ENCODE data around the gene PLA2G2C. TPM values are rescaled to one million over a fixed set of nuclear protein-coding genes. Genes with fewer than 3 reads are reported as not detected.

The PLA2G2C gene
- total RNA-seq, 1 donor from 2014 or later, result not detected

DNA sequence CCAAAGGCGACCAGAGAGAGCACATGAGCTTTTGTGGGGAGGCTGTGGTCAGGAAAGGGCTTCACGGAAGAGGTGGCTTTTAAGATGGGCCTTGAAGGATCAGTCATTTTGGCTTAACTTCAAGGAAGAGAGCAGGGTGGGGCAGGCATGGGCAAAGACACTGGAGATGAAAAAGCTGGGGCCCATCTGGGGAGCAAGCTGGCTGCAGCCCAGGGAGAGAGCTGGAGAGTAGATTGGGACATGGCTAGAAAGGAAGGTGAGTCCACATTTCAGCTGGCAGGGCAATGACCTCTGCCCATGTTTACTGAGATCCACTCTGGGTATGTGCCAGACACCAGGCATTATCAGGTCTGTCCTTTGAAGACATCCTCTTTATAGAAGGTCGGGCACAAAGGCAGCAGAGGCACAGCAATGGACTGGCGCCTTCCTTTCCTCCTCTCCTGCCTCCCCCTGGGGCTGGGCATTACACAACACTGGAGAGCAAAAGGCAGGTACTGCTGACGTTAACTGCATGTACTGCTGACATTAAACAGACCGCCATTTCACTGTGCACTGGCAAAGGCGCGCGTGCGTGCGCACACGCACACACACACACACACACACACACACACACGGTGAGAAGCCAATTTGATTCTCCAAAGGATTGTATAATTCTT, 2.6 kb downstream of the PLA2G2C start:
- DNase-seq, result no peak

GRCh38 chr1:20183035-20183434, 3.3 kb downstream of the PLA2G2C start:
- DNase-seq, result no peak

DNA sequence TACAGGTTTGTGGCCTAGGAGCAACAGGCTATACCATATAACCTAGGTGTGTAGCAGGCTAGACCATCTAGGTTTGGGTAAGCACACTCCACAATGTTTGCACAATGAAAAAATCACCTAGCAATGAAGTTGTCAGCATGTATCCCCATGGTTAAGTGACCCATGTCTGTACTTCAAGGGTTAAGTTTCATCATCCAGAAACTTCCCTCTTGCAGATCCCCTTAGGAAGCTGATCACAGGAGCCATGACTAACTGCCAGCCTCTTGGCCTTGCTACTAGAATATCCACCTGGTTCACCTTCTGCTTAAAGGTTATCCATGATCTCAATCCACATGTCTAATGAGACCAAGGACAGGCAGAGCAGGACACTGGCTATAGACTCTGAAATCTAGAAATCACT, 3.9 kb downstream of the PLA2G2C start:
- DNase-seq, result no peak

DNA sequence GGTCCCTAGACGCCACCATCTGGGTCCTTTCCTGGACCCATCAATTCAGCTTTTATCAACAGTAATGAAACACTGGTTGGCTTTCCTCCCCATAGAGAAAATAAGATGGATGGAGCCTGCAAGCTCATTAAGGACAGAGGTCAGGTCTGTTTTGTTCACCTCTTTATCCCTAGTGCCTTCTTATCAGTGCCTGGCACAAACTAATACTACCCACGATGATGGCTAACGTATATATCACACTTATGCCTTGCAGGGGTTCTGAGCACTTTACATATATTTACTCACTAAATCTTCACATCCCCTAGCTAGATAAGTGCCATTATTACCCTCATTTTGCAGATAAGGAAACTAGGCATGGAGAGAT, 5.5 kb downstream of the PLA2G2C start:
- DNase-seq, result no peak

DNA sequence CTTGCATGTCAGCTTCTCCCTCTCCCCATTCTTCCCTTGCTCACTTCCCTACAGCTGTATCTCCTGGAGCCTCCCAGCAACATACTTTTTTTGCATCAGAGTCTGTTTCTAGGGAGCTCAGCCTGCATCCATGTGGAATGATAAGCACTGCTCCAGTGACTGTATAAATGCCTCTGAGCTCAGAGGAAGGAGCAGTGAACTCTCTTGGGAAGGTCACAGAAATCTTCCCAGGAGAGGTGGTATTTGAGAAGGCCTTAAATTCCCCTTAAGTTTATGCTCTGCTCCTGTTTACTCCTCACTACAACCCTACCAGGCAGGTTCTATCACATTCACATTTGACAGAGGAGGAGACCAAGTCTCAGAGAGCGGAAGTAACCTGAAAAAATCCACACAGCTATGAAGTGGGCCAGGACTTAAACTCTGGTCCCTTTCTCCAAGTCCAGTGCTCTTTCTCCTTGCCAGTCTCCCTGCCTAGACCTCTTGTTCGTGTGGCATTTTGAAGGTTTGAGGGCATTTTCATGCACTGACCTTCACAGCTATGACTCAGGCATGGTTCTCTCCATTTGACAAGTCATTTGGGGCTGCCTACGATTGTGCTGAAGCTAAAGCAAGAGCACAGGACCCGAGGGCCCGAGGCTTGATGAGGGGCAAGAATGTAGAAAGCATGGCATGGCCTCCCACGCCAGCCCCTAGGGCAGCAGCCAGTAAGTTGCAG, 6.0 kb downstream of the PLA2G2C start:
- DNase-seq, result no peak

GRCh38 chr1:20179371-20180128, 6.8 kb downstream of the PLA2G2C start:
- no peak for DNase-seq

- DNase-seq, result no peak
These were observed 7.5 kb downstream of the PLA2G2C start for GRCh38 chr1:20178634-20179370.

GRCh38 chr1:20174937-20175666, 11.2 kb downstream of the PLA2G2C start:
- DNase-seq, result no peak

- no peak for DNase-seq
These were observed 14.2 kb downstream of the PLA2G2C start for GRCh38 chr1:20172033-20172590.

DNA sequence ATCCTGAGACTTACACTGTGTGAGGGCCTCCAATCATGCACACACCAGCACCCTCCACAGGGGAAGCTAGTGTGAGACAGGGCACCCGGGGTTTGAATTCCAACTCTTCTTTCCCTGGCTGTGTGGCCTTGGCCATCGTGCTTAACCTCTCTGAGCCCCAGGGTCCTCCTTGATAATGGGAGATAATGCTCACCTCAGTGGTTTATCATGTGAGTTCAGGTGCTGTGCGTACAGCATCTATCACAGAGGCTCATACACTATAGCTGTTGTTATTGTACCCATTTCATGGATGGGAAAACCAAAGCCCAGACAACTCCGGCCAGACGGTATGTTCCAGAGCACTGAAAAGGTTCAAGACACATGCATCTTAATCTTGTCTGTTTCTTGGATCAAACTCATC, 16.4 kb downstream of the PLA2G2C start:
- DNase-seq, result no peak

DNA sequence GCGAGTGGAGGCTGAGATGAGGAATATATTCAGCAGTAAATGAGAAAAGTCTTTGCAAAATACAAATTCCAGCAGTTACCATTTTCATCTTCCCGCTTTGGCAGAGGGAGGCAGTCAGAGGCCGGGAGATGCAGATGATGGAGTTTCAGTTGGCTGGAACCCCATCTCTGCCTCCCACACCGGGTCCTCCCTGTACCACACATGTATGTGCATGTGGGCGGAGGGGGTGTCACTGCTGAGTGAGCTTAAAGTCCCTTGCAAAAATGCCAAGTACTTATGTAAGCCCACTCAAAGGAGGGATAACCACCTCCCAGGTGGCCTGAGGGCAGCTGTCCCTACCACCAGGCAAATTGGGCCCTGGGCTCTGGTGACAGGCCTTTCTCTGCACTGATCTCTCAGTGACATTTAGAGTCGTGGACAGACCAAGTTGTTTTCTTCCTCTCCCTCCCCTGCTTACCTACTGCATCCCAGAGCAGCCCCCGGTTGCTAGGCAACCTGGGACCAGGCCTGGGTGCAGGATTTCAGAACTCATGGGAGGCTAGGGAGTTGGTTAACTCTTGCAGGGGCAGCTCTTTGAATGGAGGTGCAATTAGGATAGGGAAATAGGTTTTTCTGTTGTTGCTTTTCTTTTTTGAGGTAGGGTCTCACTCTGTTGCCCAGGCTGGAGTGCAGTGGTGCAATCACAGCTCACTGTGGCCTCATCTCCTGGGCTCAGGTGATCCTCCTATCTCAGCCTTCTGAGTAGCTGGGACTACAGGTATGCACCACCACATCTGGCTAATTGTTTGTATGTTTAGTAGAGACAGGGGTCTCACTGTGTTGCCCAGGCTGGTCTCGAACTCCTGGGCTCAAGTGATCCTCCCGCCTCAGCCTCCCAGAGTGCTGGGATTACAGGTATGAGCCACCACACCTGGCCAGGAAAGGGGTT, 17.5 kb downstream of the PLA2G2C start:
- DNase-seq, result no peak

GRCh38 chr1:20167126-20167525, 19.2 kb downstream of the PLA2G2C start:
- DNase-seq, result no peak

DNA sequence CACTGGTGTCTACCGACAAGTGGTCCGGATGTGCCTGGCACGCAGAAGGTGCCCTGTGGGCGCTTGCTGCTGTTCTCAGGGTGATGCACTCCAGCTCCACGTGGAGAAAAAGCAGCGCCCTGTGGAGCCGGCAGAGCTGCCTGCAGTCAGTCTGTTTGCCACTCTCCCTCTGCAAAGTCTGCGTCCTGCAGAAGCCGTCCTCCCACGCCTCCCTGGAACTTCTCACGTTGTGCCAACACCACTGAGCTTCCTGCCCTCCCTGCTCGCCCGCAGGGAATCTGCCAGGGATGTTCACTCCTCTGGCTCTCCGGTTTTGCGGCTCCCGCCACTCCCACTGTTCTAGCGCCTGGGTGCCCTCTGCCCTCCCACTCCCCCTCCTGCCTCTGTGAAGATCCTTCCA, 20.3 kb downstream of the PLA2G2C start:
- no peak for DNase-seq

DNA sequence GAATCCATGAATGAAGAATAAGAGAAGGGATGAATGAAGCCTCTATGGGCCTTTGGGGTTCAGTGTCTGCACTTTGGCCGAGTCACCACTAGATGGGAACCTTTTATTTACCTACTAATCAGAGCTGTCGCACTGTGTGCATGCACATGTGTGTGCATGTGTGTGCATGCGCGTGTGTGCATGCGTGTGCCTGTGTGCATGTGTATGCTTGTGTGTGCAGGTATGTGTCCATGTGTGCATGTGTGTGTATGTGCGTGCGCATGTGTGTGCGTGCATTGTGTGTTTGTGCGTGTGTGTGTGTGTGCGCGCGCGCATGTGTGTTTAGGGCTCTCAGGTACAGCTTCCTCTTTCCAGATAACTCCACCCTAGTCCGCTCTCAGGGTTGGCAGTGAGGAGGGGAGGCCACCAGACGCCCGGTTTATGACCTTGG, 20.8 kb downstream of the PLA2G2C start:
- peak; percentile 46 for DNase-seq

GRCh38 chr1:20164694-20165202, 21.6 kb downstream of the PLA2G2C start:
- DNase-seq, result peak; percentile 60

DNA sequence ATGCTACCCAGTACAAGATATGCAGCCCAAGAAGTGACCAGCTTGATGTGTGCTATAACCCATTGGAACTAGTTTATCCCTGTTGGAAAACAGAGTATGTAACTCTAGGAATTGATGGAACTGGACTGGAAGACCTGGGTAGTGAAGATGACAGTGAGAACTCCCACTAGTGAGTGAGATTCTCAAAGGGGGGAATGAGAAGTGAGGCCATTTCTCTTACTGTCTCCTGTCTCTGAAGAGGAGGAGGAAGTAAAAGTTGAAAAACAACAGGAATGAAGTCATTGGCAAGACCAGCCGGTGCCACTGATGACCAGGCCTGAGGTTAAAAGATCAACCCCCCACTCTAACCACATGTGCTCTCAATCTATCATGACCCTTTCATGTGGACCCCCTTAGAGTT, 26.3 kb downstream of the PLA2G2C start:
- peak; percentile 14 for DNase-seq

DNA sequence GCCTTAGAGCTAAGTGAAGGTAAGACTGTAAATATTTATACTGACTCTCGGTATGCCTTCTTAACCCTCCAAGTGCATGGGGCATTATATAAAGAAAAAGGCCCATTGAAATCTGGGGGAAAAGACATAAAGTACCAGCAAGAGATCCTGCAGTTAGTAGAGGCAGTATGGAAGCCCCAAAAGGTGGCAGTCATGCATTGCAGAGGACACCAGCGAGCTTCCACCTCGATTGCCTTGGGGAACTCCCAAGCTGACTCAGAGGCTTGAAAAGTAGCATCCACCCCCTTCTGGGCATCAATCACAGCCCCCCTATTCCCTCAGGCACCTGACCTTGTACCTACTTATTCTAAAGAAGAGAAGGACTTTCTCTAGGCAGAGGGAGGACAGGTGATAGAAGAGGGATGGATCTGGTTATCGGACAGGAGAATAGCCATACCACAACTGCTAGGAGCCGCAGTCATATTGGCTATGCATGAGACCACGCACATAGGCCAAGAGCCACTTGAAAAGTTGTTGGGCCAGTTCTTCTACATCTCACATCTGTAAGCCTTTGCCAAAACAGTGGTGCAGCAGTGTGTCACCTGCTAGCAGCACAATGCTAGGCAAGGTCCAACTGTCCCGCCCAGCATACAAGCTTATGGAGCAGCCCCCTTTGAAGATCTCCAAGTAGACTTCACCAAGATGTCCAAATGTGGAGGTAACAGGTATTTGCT, 27.8 kb downstream of the PLA2G2C start:
- no peak for DNase-seq

GRCh38 chr1:20154301-20154831, 32.0 kb downstream of the PLA2G2C start:
- no peak for DNase-seq

- DNase-seq, result no peak
These were observed 33.3 kb downstream of the PLA2G2C start for GRCh38 chr1:20153000-20153418.

- no peak for DNase-seq
These were observed 33.8 kb downstream of the PLA2G2C start for GRCh38 chr1:20152599-20152930.
